K562 treated with DMSO at 1 percent for 24 hours (cell line): ENCODE results near the gene SGF29. TPM values are rescaled to one million over a fixed set of nuclear protein-coding genes. Genes with fewer than 3 reads are reported as not detected.

Experiments
- total RNA-seq: library from RNA; unstranded; fragments of 300-600 nt; gene quantifications from 2 replicates; pipeline ENCODE4 v1.2.3, GENCODE V29; 2022; ENCODE audit warnings: low read depth; ENCODE audit not compliant: insufficient read depth

SGF29 gene
- 32.3 and 36.2 TPM in 2 replicates for total RNA-seq

DNA sequence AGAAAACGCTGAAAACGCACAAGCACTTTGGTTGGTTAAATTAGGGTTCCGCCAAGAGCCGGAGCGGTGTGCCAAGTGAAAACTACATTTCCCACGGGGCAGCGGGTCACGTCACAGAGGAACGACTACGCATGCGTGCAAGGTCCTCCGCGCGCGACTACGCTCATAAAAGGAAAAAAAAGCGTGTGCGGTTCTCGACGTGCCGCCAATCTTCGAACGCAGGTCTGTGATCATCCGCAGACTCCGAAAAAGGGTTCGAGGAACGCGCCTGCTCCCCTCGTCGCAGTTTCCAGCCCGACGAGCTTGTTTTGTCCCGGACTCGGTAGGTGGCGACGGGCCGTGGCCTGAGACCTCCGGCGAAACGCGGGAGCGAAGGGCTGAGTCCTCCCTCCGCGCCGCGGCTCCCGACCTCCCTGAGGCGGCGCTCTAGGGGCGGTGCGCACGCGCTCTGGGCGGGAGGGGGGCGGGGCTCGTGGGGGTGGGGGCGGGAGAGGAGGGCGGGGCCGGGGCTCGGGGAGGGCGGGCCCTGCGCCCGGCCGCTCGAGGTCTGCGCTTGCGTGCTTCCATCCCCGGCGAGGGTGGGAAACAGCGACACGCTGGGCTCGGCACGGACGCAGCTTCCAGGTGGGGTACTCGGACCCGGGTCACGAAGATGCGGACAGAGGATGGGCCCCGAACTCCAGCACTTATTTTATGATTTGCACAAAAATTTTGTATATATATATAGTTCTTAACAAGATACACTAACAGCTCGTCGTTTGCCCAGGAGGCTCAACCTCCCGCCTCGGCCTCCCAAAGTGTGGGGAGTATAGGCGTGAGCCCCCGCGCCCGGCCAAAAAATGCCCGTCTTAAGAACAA, at the start of gene SGF29:
Gene SGF29, plus strand, starts transcription at position 145 of the 858 bp plus-strand sequence. CDS start 27,150 bp downstream, outside the sequence.

DNA sequence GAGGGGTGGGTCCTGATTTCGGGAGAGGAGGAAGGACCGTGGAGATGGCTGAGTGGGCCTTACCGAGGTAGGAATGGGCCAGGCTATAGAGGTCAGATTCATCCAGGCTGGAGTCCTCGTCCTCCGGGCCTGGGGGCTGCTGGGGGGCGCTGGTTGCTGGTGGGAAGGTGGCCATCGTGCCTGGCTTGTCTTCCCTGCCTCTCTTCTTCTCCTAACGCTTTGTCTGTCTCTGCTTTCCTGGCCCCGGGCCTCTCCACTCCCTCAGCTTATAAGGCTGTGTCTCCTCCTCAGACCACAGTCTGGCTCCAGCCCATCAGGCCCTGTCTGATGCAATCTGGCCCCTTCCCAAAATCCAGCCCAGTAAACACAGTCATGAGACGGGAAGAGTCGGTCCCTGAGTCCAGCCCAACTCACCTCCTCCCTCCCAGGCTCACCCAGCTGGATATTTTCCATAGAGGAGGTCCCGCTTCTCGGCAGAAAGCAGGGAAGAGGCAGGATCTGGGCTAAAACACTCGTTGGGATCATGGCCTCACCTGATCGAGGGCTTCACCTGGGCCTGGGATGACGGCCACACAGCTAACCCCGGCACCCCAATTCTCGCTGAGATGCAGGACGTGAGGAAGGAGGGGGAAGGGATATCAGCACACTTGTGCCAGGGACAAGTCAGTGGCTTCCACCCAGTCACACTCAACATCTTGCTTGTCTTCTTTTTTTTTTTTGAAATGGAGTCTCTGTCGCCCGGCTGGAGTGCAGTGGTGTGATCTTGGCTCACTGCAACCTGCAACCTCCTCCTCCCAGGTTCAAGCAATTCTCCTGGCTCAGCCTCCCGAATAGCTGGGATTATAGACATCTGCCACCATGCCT, 14.8 kb upstream of the SGF29 start, which contains the start of gene NUPR1:
Gene NUPR1, minus strand, starts transcription at position 242 of the 864 bp plus-strand sequence. Its CDS starts 67 bp downstream, at position 175.

DNA sequence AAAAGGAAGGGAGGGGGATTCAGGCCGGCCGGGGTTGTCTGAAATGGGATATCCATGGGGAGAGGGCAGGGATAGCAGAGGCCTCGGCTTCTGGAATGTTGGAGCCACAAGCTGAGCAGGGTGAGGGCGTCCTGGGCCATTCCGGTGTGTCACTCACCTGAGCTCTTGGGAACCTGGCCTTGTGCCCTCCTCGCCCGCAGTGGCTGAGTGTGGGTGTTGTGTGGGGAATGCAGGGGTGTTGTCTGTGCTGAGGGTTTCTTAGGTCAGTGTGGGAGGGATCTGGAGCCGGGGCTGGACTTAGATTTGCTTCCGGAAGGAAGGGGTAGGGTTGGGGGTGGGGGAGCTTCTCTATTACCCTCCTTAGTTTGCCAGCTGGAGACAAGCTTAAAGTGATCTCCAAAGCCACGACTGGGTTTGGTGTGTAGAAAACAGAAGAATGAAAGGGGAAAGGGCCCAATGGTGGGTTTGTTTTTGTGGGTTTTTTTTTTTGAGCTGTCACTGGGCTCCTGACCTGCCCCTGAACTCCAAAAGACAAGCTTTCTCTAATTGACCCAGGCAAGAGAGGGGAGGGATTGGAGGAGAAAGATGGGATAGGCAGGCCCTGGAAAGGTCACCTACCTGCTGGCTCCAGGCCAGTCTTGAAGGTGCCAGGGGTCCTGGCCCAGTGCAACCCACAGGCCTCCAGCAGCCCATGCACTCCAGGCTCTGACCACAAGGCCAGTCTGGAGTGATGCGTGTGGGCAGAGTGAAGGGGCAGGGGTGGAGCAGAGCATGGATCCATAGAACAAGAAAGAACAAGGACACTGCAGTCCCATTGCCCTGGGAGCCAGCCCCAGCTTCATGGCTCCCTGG, 43.3 kb downstream of the SGF29 start, which contains the start of gene SULT1A2:
Gene SULT1A2, minus strand, starts transcription at position 211 of the 852 bp plus-strand sequence. CDS start 1,120 bp downstream, outside the sequence.

DNA sequence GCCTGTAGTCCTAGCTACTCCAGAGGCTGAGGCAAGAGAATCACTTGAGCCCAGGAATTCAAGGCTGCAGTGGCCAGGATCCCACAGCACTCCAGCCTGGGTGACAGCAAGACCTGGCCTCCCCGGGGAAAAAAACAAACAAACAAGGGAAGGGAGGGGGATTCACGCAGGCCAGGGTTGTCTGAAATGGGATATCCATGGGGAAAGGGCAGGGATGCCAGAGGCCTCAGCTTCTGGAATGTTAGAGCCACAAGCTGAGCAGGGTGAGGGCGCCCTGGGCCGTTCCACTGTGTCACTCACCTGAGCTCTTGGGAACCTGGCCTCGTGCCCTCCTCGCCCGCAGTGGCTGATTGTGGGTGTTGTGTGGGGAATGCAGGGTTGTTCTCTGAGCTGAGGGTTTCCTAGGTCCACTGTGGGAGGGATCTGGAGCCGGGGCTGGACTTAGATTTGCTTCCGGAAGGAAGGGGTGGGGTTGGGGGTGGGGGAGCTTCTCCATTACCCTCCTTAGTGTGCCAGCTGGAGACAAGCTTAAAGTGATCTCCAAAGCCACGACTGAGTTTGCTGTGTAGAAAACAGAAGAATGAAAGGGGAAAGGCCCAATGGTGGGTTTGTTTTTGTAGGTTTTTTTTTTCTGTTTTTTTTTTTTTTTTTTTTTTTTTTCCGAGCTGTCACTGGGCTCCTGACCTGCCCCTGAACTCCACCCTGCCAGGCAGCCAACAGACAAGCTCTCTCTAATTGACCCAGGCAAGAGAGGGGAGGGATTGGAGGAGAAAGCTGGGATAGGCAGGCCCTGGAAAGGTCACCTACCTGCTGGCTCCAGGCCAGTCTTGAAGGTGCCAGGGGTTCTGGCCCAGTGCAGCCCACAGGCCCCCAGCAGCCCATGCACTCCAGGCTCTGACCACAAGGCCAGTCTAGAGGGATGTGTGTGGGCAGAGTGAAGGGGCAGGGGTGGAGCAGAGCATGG, 56.2 kb downstream of the SGF29 start, which contains the start of gene SULT1A1:
Gene SULT1A1, minus strand, starts transcription at position 414 of the 964 bp plus-strand sequence. CDS start 1,189 bp downstream, outside the sequence.

DNA sequence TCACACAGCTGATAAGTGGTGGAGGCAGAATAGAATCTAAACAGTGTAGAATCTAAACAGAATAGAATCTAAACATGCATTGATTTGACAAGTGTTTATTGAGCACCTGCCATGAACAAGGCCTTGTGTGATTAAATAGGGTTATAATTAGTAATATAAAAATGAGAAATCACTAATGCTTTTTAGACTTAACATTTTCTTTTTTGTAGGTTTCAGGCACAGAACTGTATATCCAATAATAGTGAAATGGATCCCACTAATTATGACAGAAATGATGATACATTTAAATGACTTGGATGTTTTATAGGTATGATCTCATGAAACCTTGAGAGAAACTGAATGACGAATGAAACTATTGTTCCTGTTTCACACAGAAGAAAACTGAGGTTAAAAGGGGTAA, 84.0 kb downstream of the SGF29 start, which contains the start of gene NPIPB8:
Gene NPIPB8, plus strand, starts transcription at position 301 of the 400 bp plus-strand sequence. CDS start 296 bp downstream, outside the sequence.

Other genes with a start within 250 kb of the SGF29 start
- gene NPIPB6, start 190.4 kb upstream of the SGF29 start, total RNA-seq: not detected in 2 replicates
- 157 and 160 TPM in 2 replicates for gene EIF3CL, start 150.1 kb upstream of the SGF29 start, total RNA-seq
- not detected in 2 replicates for gene NPIPB7, start 81.6 kb upstream of the SGF29 start, total RNA-seq
- gene CLN3, start 61.8 kb upstream of the SGF29 start, total RNA-seq: 35.5 and 35.7 TPM in 2 replicates
- gene APOBR, start 59.3 kb upstream of the SGF29 start, total RNA-seq: 4.1 and 4.6 TPM in 2 replicates
- not detected in 2 replicates for gene IL27, start 47.1 kb upstream of the SGF29 start, total RNA-seq
- gene NUPR1, start 14.9 kb upstream of the SGF29 start, total RNA-seq: 105 and 107 TPM in 2 replicates
- gene SULT1A2, start 43.1 kb downstream of the SGF29 start, total RNA-seq: 6.9 and 9.0 TPM in 2 replicates
- gene SULT1A1, start 56.1 kb downstream of the SGF29 start, total RNA-seq: 72.4 and 86.3 TPM in 2 replicates
- gene NPIPB8, start 84.1 kb downstream of the SGF29 start, total RNA-seq: not detected in 2 replicates
- gene EIF3C, start 157.5 kb downstream of the SGF29 start, total RNA-seq: 271 and 279 TPM in 2 replicates
- gene NPIPB9, start 197.9 kb downstream of the SGF29 start, total RNA-seq: 0.22 TPM in 1 of 2 replicates, not detected in the other